Measurements from ENCODE around the gene SLAMF1.
A peak's percentile ranks its signal among the peaks of the same experiment; 100 is the strongest.

SLAMF1 gene

GRCh38 chr1:160639652-160640051 lies 7.2 kb downstream of the SLAMF1 start:
- Mint-ChIP-seq H3K27ac (no peak overlapping the region), H3K27me3 (ENCODE audit: low read depth) (peaks cover 4% of the 10 kb centered on the region), H3K4me3 (no peak overlapping the region), H3K9me3 (no peaks in the 10 kb centered on the region), H3K36me3 (ENCODE audit: low read depth) (no peaks in the 10 kb centered on the region), H3K4me1 (peaks cover 7% of the 10 kb centered on the region)
- no peak for TF ChIP-seq CTCF (IDR thresholded peaks at IDR 0.05; ENCODE audit: unreplicated experiment in 3 of 3)

- TF ChIP-seq CTCF (IDR thresholded peaks at IDR 0.05; ENCODE audit: unreplicated experiment in 3 of 3) = no peak
- Mint-ChIP-seq H3K27ac (no peak overlapping the region), H3K36me3 (ENCODE audit: low read depth) (no peaks in the 10 kb centered on the region), H3K9me3 (no peaks in the 10 kb centered on the region), H3K27me3 (ENCODE audit: low read depth) (peaks cover 4% of the 10 kb centered on the region), H3K4me1 (peaks cover 7% of the 10 kb centered on the region), H3K4me3 (no peak overlapping the region)
Observed at GRCh38 chr1:160638926-160639325, 7.9 kb downstream of the SLAMF1 start.

- TF ChIP-seq CTCF (IDR thresholded peaks at IDR 0.05; ENCODE audit: unreplicated experiment in 3 of 3) = no peak
- H3K27ac Mint-ChIP-seq = no peak overlapping the region
Observed at GRCh38 chr1:160638540-160638857, 8.3 kb downstream of the SLAMF1 start.

GRCh38 chr1:160637821-160638539 lies 8.9 kb downstream of the SLAMF1 start:
- Mint-ChIP-seq H3K36me3 (ENCODE audit: low read depth) (no peaks in the 10 kb centered on the region), H3K27me3 (ENCODE audit: low read depth) (no peaks in the 10 kb centered on the region), H3K4me1 (peaks cover 7% of the 10 kb centered on the region), H3K9me3 (no peaks in the 10 kb centered on the region), H3K4me3 (no peak overlapping the region), H3K27ac (peak overlapping the region in 1 of 3 experiments; percentile 15)
- no peak for TF ChIP-seq CTCF (IDR thresholded peaks at IDR 0.05; ENCODE audit: unreplicated experiment in 3 of 3)

More at GRCh38 chr1:160638540-160638857, 8.3 kb downstream of the SLAMF1 start:
- Mint-ChIP-seq H3K9me3 (no peaks in the 10 kb centered on the region), H3K4me1 (peaks cover 7% of the 10 kb centered on the region), H3K36me3 (ENCODE audit: low read depth) (no peaks in the 10 kb centered on the region), H3K4me3 (no peak overlapping the region), H3K27me3 (ENCODE audit: low read depth) (peaks cover 4% of the 10 kb centered on the region)

GRCh38 chr1:160637065-160637464 lies 9.8 kb downstream of the SLAMF1 start:
- Mint-ChIP-seq H3K27me3 (ENCODE audit: low read depth) (no peaks in the 10 kb centered on the region), H3K4me3 (no peak overlapping the region), H3K36me3 (ENCODE audit: low read depth) (no peaks in the 10 kb centered on the region), H3K9me3 (no peaks in the 10 kb centered on the region), H3K27ac (no peak overlapping the region), H3K4me1 (peaks cover 7% of the 10 kb centered on the region)
- TF ChIP-seq CTCF (IDR thresholded peaks at IDR 0.05; ENCODE audit: unreplicated experiment in 3 of 3) = no peak

GRCh38 chr1:160636547-160636946 lies 10.3 kb downstream of the SLAMF1 start:
- Mint-ChIP-seq H3K4me1 (peaks cover 7% of the 10 kb centered on the region), H3K27me3 (ENCODE audit: low read depth) (no peaks in the 10 kb centered on the region), H3K9me3 (no peaks in the 10 kb centered on the region), H3K27ac (no peak overlapping the region), H3K36me3 (ENCODE audit: low read depth) (no peaks in the 10 kb centered on the region), H3K4me3 (no peak overlapping the region)
- no peak for TF ChIP-seq CTCF (IDR thresholded peaks at IDR 0.05; ENCODE audit: unreplicated experiment in 3 of 3)

Data from nephron (organoid).